ENCODE measurements around the gene SNRPF.

GRCh38 chr12:95820096-95820703, 38.6 kb upstream of the SNRPF start:
- peak; percentile 45 to 48 (median 47) for TF ChIP-seq CTCF (IDR thresholded peaks at IDR 0.05)
- TF ChIP-seq POLR2A (IDR thresholded peaks at IDR 0.05), result no peak

Measured in testis (tissue), 2 donors.